K562 (cell line): ENCODE results near the gene NCOR2. TPM values are rescaled to one million over a fixed set of nuclear protein-coding genes. Genes with fewer than 3 reads are reported as not detected.

Experiments used
- ATAC-seq: fragments of 200-7000 bp; cut with Tn5 transposase; 3 replicates; pipeline ENCODE4 v1.9.1; 2020; ENCODE audit warnings: moderate library complexity
- BruUV-seq: library from RNA; stranded (reverse); fragments of 400-500 nt; replicated peaks from 2 replicates; lab custom pipeline; 2021; lab: Mats Ljungman, UMichigan
- CTCF ChIA-PET: fragments of 300-600 bp; formaldehyde crosslinking; extraction: SDS; loops from one replicate; lab custom pipeline; 2021; ENCODE audit warnings: low intra/inter-chr PET ratio; lab: Yijun Ruan, JAX
- POLR2A ChIA-PET: fragments of 300-600, 350-650 bp; sonication (Branson Sonifier 250); formaldehyde crosslinking; extraction: SDS; loops from one replicate; lab custom pipeline; 2021; ENCODE audit warnings: antibody characterized with exemption, inconsistent platforms; lab: Yijun Ruan, JAX
- DNase-seq, 4 experiments: peaks; one replicate each; pipeline versions ENCODE4 v3.0.0 to v3.0.0-alpha.2; 2011 to 2018; ENCODE audit warnings: low spot score in 3 of 4, mixed read lengths in 3 of 4; ENCODE audit errors: extremely low read depth in 1 of 4
- FAIRE-seq: peaks from 2 replicates; lab custom pipeline; 2011; peaks lifted over from hg19 to GRCh38; lab: Jason Lieb, UNC
- H2AFZ ChIP-seq: 2 replicates; pipeline ENCODE4 v1.6.0; 2011; ENCODE audit warnings: low read depth, low read length, control low read depth, inconsistent platforms
- H3K27ac ChIP-seq: fragments of 200-600 bp; 3 replicates; pipeline ENCODE4 v1.8.0; 2011; ENCODE audit warnings: low read depth, mild to moderate bottlenecking, control low read depth, inconsistent platforms, low read length, moderate library complexity, mixed read lengths; ENCODE audit errors: extremely low read depth
- H3K27me3 ChIP-seq, 2 experiments: fragments of 300-600 bp in 1 of 2; 2 replicates in 1 of 2; 3 replicates in 1 of 2; pipeline versions ENCODE4 v1.6.0 to v1.8.0; 2011; ENCODE audit warnings: inconsistent platforms in 2 of 2, low read length in 2 of 2, mild to moderate bottlenecking in 1 of 2, mixed read lengths in 1 of 2, moderate library complexity in 1 of 2; ENCODE audit not compliant: control insufficient read depth in 2 of 2, insufficient read depth in 2 of 2
- H3K36me3 ChIP-seq: fragments of 300-600 bp; 3 replicates; pipeline ENCODE4 v1.8.0; 2011; ENCODE audit warnings: mild to moderate bottlenecking, low read length, inconsistent platforms; ENCODE audit not compliant: control insufficient read depth, insufficient read depth
- H3K4me1 ChIP-seq, 2 experiments: fragments of 200-600 bp in 1 of 2; replicated peaks in 1 of 2; 2 replicates in 1 of 2; 3 replicates in 1 of 2; pipeline versions ENCODE4 v1.5.1 to v1.8.0; 2011; ENCODE audit warnings: inconsistent platforms in 2 of 2, low read length in 2 of 2, mild to moderate bottlenecking in 1 of 2, mixed read lengths in 1 of 2, moderate library complexity in 1 of 2; ENCODE audit not compliant: control insufficient read depth in 2 of 2, insufficient read depth in 2 of 2
- H3K4me2 ChIP-seq: 2 replicates; pipeline ENCODE4 v1.6.1; 2011; ENCODE audit warnings: low read length, control low read depth, inconsistent platforms, mixed read lengths; ENCODE audit not compliant: insufficient read depth
- H3K4me3 ChIP-seq: fragments of 200-600 bp; sonication (generic), shearing (Covaris generic); 2 replicates; pipeline ENCODE4 v1.5.1; 2016; ENCODE audit warnings: control low read depth, inconsistent platforms
- H3K79me2 ChIP-seq: fragments of 200-600 bp; 3 replicates; pipeline ENCODE4 v1.8.0; 2011; ENCODE audit warnings: low read length, inconsistent platforms; ENCODE audit not compliant: control insufficient read depth, insufficient read depth
- H3K9ac ChIP-seq, 2 experiments: 2 replicates each; pipeline versions ENCODE4 v1.6.0 to v1.6.1; 2011; ENCODE audit warnings: low read depth in 2 of 2, low read length in 2 of 2, control low read depth in 1 of 2, inconsistent platforms in 1 of 2, mild to moderate bottlenecking in 1 of 2, mixed read lengths in 1 of 2; ENCODE audit not compliant: insufficient read depth in 1 of 2
- H3K9me1 ChIP-seq: one replicate; pipeline ENCODE4 v1.6.0; 2011; ENCODE audit warnings: inconsistent platforms, mild to moderate bottlenecking, low read length, moderate library complexity; ENCODE audit not compliant: control insufficient read depth, insufficient read depth
- H3K9me3 ChIP-seq: replicated peaks from 2 replicates; pipeline ENCODE4 v1.5.1; 2011; ENCODE audit warnings: low read depth, low read length, inconsistent platforms; ENCODE audit not compliant: control insufficient read depth, insufficient read depth
- H4K20me1 ChIP-seq: replicated peaks from 2 replicates; pipeline ENCODE4 v1.6.1; 2011; ENCODE audit warnings: low read length, inconsistent platforms, mixed read lengths; ENCODE audit not compliant: control insufficient read depth, insufficient read depth
- CREB1 ChIP-seq, 2 experiments: sonication (generic) in 1 of 2; formaldehyde crosslinking in 1 of 2; IDR thresholded peaks; 2 replicates each; pipeline versions ENCODE4 v1.6.1 to v1.8.0; 2012 to 2022; ENCODE audit warnings: inconsistent platforms in 1 of 2, mild to moderate bottlenecking in 1 of 2, missing genetic modification reagents in 1 of 2, moderate library complexity in 1 of 2
- JUND ChIP-seq, 2 experiments: IDR thresholded peaks; 2 replicates in 1 of 2; 3 replicates in 1 of 2; pipeline ENCODE4 v1.6.1; 2011; ENCODE audit warnings: borderline replicate concordance in 2 of 2, low read depth in 2 of 2, low read length in 2 of 2, improper control_type of control experiment in 1 of 2, missing biosample characterization in 1 of 2, missing genetic modification characterization in 1 of 2, missing genetic modification reagents in 1 of 2
- TFAP4 ChIP-seq: sonication (generic); formaldehyde crosslinking; IDR thresholded peaks from 2 replicates; pipeline ENCODE4 v1.8.0; 2022; ENCODE audit warnings: missing genetic modification reagents, mild to moderate bottlenecking, moderate library complexity, borderline replicate concordance
- ZC3H4 ChIP-seq: sonication (generic); formaldehyde crosslinking; IDR thresholded peaks from 2 replicates; pipeline ENCODE4 v1.9.0; 2021; ENCODE audit warnings: missing genetic modification reagents, borderline replicate concordance
- WGBS: fragments of 100-300 bp; shearing (Covaris generic); methylation state at CpG from one replicate; pipeline ENCODE4 v1.1.6; 2016; ENCODE audit warnings: low coverage, mixed read lengths; ENCODE audit not compliant: insufficient coverage; ENCODE audit errors: missing lambda C conversion rate; 5-methylcytosine and 5-hydroxymethylcytosine counted together
- in situ Hi-C: fragments of 300-500 bp; cut with MboI; formaldehyde crosslinking; loops from 4 replicates; pipeline ENCODE4 v1.15.0; 2018; ENCODE audit warnings: inconsistent platforms, mixed read lengths
- intact Hi-C: fragments of 100-400 bp; cut with micrococcal nuclease; formaldehyde crosslinking; loops from 2 replicates; pipeline ENCODE4 v1.14.2; 2022
- polyA plus RNA-seq, 8 experiments: library from polyadenylated mRNA; depleted of rRNA in 4 of 8; stranded (reverse) in 5 of 8; unstranded in 3 of 8; fragments of >200 nt; fragmentation: Nextera tagmentation in 2 of 8; fragmentation: Illumina TruSeq in 1 of 8; extraction: Ambion mirVana in 2 of 8; extraction: Trizol in 1 of 8; gene quantifications; 2 replicates each; pipeline versions ENCODE4 v1.2.1 to v1.2.3, GENCODE V29; 2011 to 2014; ENCODE audit warnings: inconsistent platforms in 1 of 8, missing spikeins in 1 of 8
- total RNA-seq, 7 experiments: library from RNA; depleted of rRNA in 6 of 7; stranded (reverse); fragments of >200 nt in 6 of 7; fragmentation: Illumina TruSeq in 2 of 7; extraction: Trizol in 2 of 7; gene quantifications; 2 replicates each; pipeline versions ENCODE4 v1.2.1 to v1.2.3, GENCODE V29; 2011 to 2021; ENCODE audit warnings: low replicate concordance in 1 of 7
- TF ChIP-seq, protein P1 (sequence below): IDR thresholded peaks from 3 replicates; pipeline ENCODE4 v1.6.1; 2011; ENCODE audit warnings: borderline replicate concordance, mild to moderate bottlenecking, moderate library complexity; ENCODE audit not compliant: insufficient read length; ENCODE audit errors: extremely low read depth

NCOR2 gene
- total and polyA plus RNA-seq, 9 of the 15 experiments (the other 6 are each of a cell fraction or from before 2014, with no cell fraction given) = 0.18 to 126 (median 8.4) TPM

DNA sequence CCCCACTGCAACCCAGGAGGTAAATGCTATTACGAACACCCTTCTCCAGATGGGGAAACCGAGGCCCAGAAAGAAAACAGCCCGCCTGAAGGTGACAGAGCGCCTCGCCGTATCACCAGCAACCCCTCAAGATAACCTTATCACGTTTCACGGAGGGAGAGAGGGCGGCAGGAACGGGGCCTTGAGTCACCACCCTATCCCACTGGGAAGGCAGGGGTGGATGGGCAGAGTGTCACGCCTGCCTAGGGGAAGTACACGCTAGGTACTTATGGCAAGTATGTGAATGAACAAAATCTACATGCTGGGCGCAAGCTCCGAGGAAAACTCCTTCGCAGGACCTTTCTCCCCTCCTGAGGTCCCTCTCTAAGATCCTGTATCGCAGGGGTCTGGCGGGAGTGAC is 17.8 kb downstream of the NCOR2 start:
- intact Hi-C loops (loop anchor here (5.0 kb wide), 1 partner anchor 42 kb away; no protein-coding TSS in a partner anchor), in situ Hi-C loops (no loop called here)
- Histone ChIP-seq H3K4me1 (peaks cover 48 to 74% of the 10 kb centered on the region in 2 experiments), H4K20me1 (peaks cover 31% of the 10 kb centered on the region), H3K9ac (peak overlapping the region in 1 of 2 experiments; percentile 84; a peak in 2 of 4 replicates), H3K9me1 (peaks cover 2% of the 10 kb centered on the region), H2AFZ (no peak overlapping the region), H3K79me2 (peaks cover 96% of the 10 kb centered on the region), H3K36me3 (no peaks in the 10 kb centered on the region), H3K27me3 (no peaks in the 10 kb centered on the region), H3K9me3 (no peaks in the 10 kb centered on the region), H3K27ac (no peak overlapping the region), H3K4me3 (no peak overlapping the region), H3K4me2 (no peak overlapping the region)
- no peak for FAIRE-seq
- 43% methylated on average over 13 of the region's 17 CpGs for WGBS
- BruUV-seq = no TSS peak
- ChIA-PET POLR2A (interaction anchor here (0.6 to 1.2 kb wide), 2 partner anchors 14 to 443 kb away, joined by 3 read pairs; no protein-coding TSS in a partner anchor), CTCF (no interaction called here)
- no peak for ATAC-seq
- no peak for DNase-seq
- TF ChIP-seq JUND (IDR thresholded peaks at IDR 0.05; ENCODE audit: borderline replicate concordance, low read depth, low read length) (peak; percentile 35; the same call in 1 of the 2 replicates), JUND (tag; IDR thresholded peaks at IDR 0.05; ENCODE audit: borderline replicate concordance, low read depth, low read length) (no peak; the same call in 2 of the 3 replicates), ZC3H4 (CRISPR knock-in tag) (0 out of 2 replicates have a peak, but pooled peaks have one; percentile 31), TFAP4 (CRISPR knock-in tag) (0 out of 2 replicates have a peak, but pooled peaks have one; percentile 4), CREB1 (IDR thresholded peaks at IDR 0.05) (no peak), CREB1 (CRISPR knock-in tag; IDR thresholded peaks at IDR 0.05) (no peak)
- TF ChIP-seq, protein P1, sequence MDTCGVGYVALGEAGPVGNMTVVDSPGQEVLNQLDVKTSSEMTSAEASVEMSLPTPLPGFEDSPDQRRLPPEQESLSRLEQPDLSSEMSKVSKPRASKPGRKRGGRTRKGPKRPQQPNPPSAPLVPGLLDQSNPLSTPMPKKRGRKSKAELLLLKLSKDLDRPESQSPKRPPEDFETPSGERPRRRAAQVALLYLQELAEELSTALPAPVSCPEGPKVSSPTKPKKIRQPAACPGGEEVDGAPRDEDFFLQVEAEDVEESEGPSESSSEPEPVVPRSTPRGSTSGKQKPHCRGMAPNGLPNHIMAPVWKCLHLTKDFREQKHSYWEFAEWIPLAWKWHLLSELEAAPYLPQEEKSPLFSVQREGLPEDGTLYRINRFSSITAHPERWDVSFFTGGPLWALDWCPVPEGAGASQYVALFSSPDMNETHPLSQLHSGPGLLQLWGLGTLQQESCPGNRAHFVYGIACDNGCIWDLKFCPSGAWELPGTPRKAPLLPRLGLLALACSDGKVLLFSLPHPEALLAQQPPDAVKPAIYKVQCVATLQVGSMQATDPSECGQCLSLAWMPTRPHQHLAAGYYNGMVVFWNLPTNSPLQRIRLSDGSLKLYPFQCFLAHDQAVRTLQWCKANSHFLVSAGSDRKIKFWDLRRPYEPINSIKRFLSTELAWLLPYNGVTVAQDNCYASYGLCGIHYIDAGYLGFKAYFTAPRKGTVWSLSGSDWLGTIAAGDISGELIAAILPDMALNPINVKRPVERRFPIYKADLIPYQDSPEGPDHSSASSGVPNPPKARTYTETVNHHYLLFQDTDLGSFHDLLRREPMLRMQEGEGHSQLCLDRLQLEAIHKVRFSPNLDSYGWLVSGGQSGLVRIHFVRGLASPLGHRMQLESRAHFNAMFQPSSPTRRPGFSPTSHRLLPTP = no peak
